Measurements from ENCODE around the gene RAB3A.

The RAB3A gene

GRCh38 chr19:18203863-18204393 is at the start of gene RAB3A:
TSS of gene RAB3A (minus strand) at chr19:18204042. CDS start at chr19:18202740, 1,302 bp downstream.
- Histone ChIP-seq H2AFZ (ENCODE audit: low read depth, low read length, severe bottlenecking) (peak within 1 kb of the TSS; percentile 62), H3K4me2 (ENCODE audit: low read depth, low read length, poor library complexity, severe bottlenecking) (peak within 1 kb of the TSS; percentile 89), H3K27me3 (ENCODE audit: low read length) (no peaks in the 10 kb centered on the region; the same call in 1 of the 2 replicates), H4K20me1 (ENCODE audit: low read depth, low read length) (no peaks in the 10 kb centered on the region), H3K36me3 (ENCODE audit: low read length) (no peaks in the 10 kb centered on the region), H3F3A (ENCODE audit: insufficient read depth) (peaks cover 9% of the 10 kb centered on the region), H3K79me2 (ENCODE audit: insufficient read depth, low read length) (peaks cover 19% of the 10 kb centered on the region), H3K27ac (ENCODE audit: low read depth, low read length) (peak within 1 kb of the TSS; percentile 91), H3K4me3 (ENCODE audit: insufficient read depth, low read length, poor library complexity, severe bottlenecking) (peak within 1 kb of the TSS; percentile 98), H3K9me3 (ENCODE audit: insufficient read depth, low read length) (no peaks in the 10 kb centered on the region), H3K9ac (ENCODE audit: low read length) (peak within 1 kb of the TSS; percentile 95), H3K9me2 (replicated peaks; ENCODE audit: insufficient read depth, low read length) (no peaks in the 10 kb centered on the region)
- TF ChIP-seq EZH2phosphoT487 (conservative IDR thresholded peaks at IDR 0.05; ENCODE audit: low read length) (no peak), CTCF (IDR thresholded peaks at IDR 0.05; ENCODE audit: insufficient read depth, low read length, poor library complexity, severe bottlenecking) (no peak)

- no peak overlapping the region for H3K4me3 ChIP-seq (ENCODE audit: insufficient read depth, low read length, poor library complexity, severe bottlenecking)
- H3K27ac ChIP-seq (ENCODE audit: low read depth, low read length) = no peak overlapping the region
- H3K9me3 ChIP-seq (ENCODE audit: insufficient read depth, low read length) = peaks cover 7% of the 10 kb centered on the region; the same call in 1 of the 2 replicates
- no peaks in the 10 kb centered on the region for H3K27me3 ChIP-seq (ENCODE audit: low read length)
- no peak overlapping the region for H3K4me2 ChIP-seq (ENCODE audit: low read depth, low read length, poor library complexity, severe bottlenecking)
- no peak overlapping the region for H3K9ac ChIP-seq (ENCODE audit: low read length)
- no peak overlapping the region for H2AFZ ChIP-seq (ENCODE audit: low read depth, low read length, severe bottlenecking)
- TF ChIP-seq EZH2phosphoT487 (conservative IDR thresholded peaks at IDR 0.05; ENCODE audit: low read length) = no peak
- no peak for TF ChIP-seq CTCF (IDR thresholded peaks at IDR 0.05; ENCODE audit: insufficient read depth, low read length, poor library complexity, severe bottlenecking)
- peaks cover 7% of the 10 kb centered on the region; the same call in 1 of the 2 replicates for H3F3A ChIP-seq (ENCODE audit: insufficient read depth)
- H4K20me1 ChIP-seq (ENCODE audit: low read depth, low read length) = no peaks in the 10 kb centered on the region
- H3K36me3 ChIP-seq (ENCODE audit: low read length) = no peaks in the 10 kb centered on the region
- H3K79me2 ChIP-seq (ENCODE audit: insufficient read depth, low read length) = no peaks in the 10 kb centered on the region
- H3K9me2 ChIP-seq (replicated peaks; ENCODE audit: insufficient read depth, low read length) = no peaks in the 10 kb centered on the region
These were observed 49.3 kb upstream of the RAB3A start for GRCh38 chr19:18253130-18253529.

GRCh38 chr19:18252370-18252717 is 48.5 kb upstream of the RAB3A start:
- Histone ChIP-seq H3F3A (ENCODE audit: insufficient read depth) (peaks cover 7% of the 10 kb centered on the region; the same call in 1 of the 2 replicates), H3K9me2 (replicated peaks; ENCODE audit: insufficient read depth, low read length) (no peaks in the 10 kb centered on the region), H3K79me2 (ENCODE audit: insufficient read depth, low read length) (no peaks in the 10 kb centered on the region), H3K36me3 (ENCODE audit: low read length) (no peaks in the 10 kb centered on the region), H2AFZ (ENCODE audit: low read depth, low read length, severe bottlenecking) (no peak overlapping the region), H3K27me3 (ENCODE audit: low read length) (no peaks in the 10 kb centered on the region), H3K4me3 (ENCODE audit: insufficient read depth, low read length, poor library complexity, severe bottlenecking) (no peak overlapping the region), H4K20me1 (ENCODE audit: low read depth, low read length) (no peaks in the 10 kb centered on the region), H3K4me2 (ENCODE audit: low read depth, low read length, poor library complexity, severe bottlenecking) (no peak overlapping the region), H3K9ac (ENCODE audit: low read length) (no peak overlapping the region), H3K9me3 (ENCODE audit: insufficient read depth, low read length) (peaks cover 7% of the 10 kb centered on the region; the same call in 1 of the 2 replicates), H3K27ac (ENCODE audit: low read depth, low read length) (no peak overlapping the region)
- TF ChIP-seq EZH2phosphoT487 (conservative IDR thresholded peaks at IDR 0.05; ENCODE audit: low read length) (no peak), CTCF (IDR thresholded peaks at IDR 0.05; ENCODE audit: insufficient read depth, low read length, poor library complexity, severe bottlenecking) (no peak)
